ENCODE measurements around the gene SLC12A8.
A peak's percentile ranks its signal among the peaks of the same experiment; 100 is the strongest.

Gene SLC12A8

GRCh38 chr3:125220183-125220582, 7.6 kb upstream of the SLC12A8 start:
- DNase-seq (ENCODE audit: insufficient read length, low spot score) (no peak), FAIRE-seq (no peak)

- DNase-seq (ENCODE audit: insufficient read length, low spot score): no peak
Measured at GRCh38 chr3:125219261-125219701, 6.7 kb upstream of the SLC12A8 start.

GRCh38 chr3:125214738-125215137, 2.2 kb upstream of the SLC12A8 start:
- DNase-seq (ENCODE audit: insufficient read length, low spot score) (no peak), FAIRE-seq (no peak)

More at GRCh38 chr3:125219261-125219701, 6.7 kb upstream of the SLC12A8 start:
- no peak for FAIRE-seq

GRCh38 chr3:125213946-125214542, 1.5 kb upstream of the SLC12A8 start:
- DNase-seq (ENCODE audit: insufficient read length, low spot score) (no peak), FAIRE-seq (no peak)

GRCh38 chr3:125213364-125213755, 812 bp upstream of the SLC12A8 start:
- DNase-seq (ENCODE audit: insufficient read length, low spot score) (no peak), FAIRE-seq (no peak)

GRCh38 chr3:125212091-125212508, 448 bp downstream of the SLC12A8 start:
- FAIRE-seq (no peak), DNase-seq (ENCODE audit: insufficient read length, low spot score) (no peak)

- FAIRE-seq: no peak
- no peak for DNase-seq (ENCODE audit: insufficient read length, low spot score)
Measured at GRCh38 chr3:125211523-125212090, 941 bp downstream of the SLC12A8 start.

- FAIRE-seq (no peak), DNase-seq (ENCODE audit: insufficient read length, low spot score) (no peak)
Measured at GRCh38 chr3:125207949-125208568, 4.5 kb downstream of the SLC12A8 start.

- FAIRE-seq (no peak), DNase-seq (ENCODE audit: insufficient read length, low spot score) (no peak)
Measured at GRCh38 chr3:125207507-125207906, 5.0 kb downstream of the SLC12A8 start.

- FAIRE-seq: no peak
- DNase-seq (ENCODE audit: insufficient read length, low spot score): no peak
Measured at GRCh38 chr3:125206934-125207333, 5.6 kb downstream of the SLC12A8 start.

GRCh38 chr3:125203731-125204130, 8.8 kb downstream of the SLC12A8 start:
- FAIRE-seq (no peak), DNase-seq (ENCODE audit: insufficient read length, low spot score) (no peak)

- FAIRE-seq (no peak), DNase-seq (ENCODE audit: insufficient read length, low spot score) (peak; percentile 25)
Measured at GRCh38 chr3:125202197-125202596, 10.4 kb downstream of the SLC12A8 start.

- DNase-seq (ENCODE audit: insufficient read length, low spot score) (no peak), FAIRE-seq (no peak)
Measured at GRCh38 chr3:125200731-125201139, 11.8 kb downstream of the SLC12A8 start.

- no peak for DNase-seq (ENCODE audit: insufficient read length, low spot score)
- no peak for FAIRE-seq
Measured at GRCh38 chr3:125194849-125195601, 17.5 kb downstream of the SLC12A8 start.

GRCh38 chr3:125194061-125194848, 18.3 kb downstream of the SLC12A8 start:
- FAIRE-seq (no peak), DNase-seq (ENCODE audit: insufficient read length, low spot score) (no peak)

- DNase-seq (ENCODE audit: insufficient read length, low spot score) (no peak), FAIRE-seq (no peak)
Measured at GRCh38 chr3:125192190-125193035, 20.1 kb downstream of the SLC12A8 start.

- DNase-seq (ENCODE audit: insufficient read length, low spot score): no peak
- FAIRE-seq: no peak
Measured at GRCh38 chr3:125191730-125192129, 20.8 kb downstream of the SLC12A8 start.

- DNase-seq (ENCODE audit: insufficient read length, low spot score) (no peak), FAIRE-seq (no peak)
Measured at GRCh38 chr3:125191256-125191655, 21.3 kb downstream of the SLC12A8 start.

GRCh38 chr3:125190786-125191185, 21.8 kb downstream of the SLC12A8 start:
- no peak for FAIRE-seq
- DNase-seq (ENCODE audit: insufficient read length, low spot score): no peak
